HG03457 (cell line): ENCODE results near the gene BTN1A1.

Experiments
- ATAC-seq: cut with Tn5 transposase; IDR thresholded peaks from one replicate; pipeline ENCODE4 v1.9.1; 2021; ENCODE audit warnings: moderate number of reproducible peaks; ENCODE audit not compliant: unreplicated experiment

Gene BTN1A1

DNA sequence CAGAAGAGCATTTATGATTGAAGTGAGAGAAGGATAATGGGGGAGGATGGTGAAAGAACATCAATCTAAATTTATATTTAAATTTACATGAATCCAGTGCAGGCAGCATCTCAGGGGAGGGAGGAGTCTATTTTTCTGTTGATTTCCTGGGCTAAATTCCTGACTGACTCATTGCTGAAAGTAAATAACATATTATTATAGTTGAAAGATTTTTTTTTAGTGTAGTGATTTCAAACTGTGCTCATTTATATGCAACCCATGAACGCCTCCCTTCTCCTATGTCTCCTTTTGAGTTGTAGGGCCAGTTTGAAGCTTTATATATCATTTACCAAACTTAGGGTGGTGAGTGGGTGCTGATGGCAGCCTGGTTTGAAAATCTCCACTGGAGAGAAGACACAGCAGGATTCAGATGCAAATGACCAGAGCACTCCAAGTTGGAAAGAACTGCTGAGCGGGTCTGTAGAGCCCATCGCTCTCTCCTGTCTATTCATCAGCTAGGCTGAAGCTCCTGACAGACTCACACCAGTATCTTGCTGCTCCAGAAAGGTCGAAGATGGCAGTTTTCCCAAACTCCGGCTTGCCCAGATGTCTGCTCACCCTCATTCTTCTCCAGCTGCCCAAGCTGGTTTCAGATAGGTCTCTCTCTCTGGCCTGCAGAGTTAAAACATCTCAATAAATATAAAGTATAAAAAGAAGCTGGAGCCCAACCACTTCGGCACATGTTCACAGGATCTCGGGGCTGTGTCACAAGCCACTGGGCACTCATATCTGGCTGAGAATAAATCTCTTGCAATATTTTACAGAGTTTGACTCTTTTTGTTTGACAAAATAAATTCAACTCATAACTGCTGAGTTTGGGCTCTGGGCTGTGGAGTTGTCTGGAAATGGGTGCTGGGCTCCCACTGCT is 24.0 kb upstream of the BTN1A1 start:
- ATAC-seq: no peak

GRCh38 chr6:26476896-26477295 is 23.2 kb upstream of the BTN1A1 start:
- ATAC-seq: no peak

DNA sequence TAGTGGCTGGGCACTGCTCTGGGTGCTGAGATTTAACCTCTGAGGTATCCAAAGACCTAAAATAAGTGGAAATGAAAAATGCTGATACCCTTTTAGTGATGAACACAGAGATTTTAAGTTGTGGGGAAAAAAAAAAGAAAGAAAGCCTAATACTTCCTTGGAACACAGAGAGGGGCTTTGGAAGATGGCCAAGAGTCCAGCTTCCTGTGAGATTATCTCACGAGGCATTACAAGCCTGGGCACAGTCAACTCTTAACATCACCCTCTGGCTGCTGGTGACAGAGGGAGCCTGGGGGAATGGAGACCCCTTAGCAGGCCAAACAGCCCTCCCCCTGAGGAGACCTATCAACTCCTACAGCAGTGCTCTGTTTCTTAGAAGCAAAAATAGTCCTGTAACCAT is 22.7 kb upstream of the BTN1A1 start:
- no peak for ATAC-seq

DNA sequence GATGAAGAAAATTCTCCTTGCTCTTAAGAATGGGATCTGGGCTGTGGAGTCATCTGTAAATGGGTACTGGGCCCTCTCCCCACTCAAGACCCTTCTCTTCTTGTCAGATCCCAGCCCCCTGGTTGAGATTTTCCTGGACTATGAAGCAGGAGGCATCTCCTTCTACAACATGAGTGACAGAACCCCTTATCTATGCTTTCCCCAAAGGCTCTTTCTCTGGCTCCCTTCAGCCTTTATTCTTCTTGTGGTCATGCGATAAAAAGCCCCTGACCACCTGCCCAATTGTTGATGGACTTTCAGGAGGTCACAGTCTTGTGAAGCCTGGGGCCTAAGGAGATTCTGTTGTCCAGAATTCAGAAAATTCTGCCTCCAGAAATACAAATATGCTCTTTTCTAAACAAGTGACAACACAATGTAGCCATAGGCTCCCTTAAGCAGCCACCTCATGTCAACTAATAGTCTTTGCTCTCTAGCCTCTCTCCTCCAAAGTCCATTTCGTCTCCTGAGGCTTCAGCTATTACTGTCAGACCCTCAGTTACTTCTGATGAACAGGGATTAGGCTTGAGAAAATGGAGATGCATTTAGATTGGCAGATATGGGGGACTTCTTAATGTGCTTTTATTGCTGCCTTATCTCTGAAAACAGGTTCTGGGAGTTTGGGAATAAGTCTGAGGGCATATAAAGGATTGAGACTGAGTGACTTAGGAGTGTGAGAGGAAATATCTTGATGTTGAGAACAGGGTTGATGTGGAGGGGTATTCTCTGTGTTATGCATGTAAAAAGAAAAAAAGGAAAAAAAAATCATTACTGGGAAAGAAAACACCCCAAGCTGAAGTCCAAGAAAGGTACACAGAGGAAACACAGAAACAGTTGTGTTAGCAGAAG is 21.8 kb upstream of the BTN1A1 start:
- ATAC-seq: no peak

DNA sequence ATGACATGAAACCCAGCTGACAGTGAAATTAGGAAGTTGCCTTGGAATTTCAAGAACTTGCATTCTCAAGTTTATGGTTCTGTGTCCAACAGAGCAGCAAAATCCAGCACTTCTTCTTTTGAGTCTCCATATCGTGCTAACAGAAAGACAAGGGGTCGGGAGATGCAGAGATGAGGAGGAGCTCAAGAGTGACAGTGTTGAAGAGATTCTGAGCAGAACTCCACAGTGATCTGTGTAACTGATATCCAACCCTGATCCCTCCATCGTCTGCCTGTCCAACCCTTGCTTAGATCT is 21.2 kb upstream of the BTN1A1 start:
- no peak for ATAC-seq

- ATAC-seq: no peak
These were observed 17.8 kb upstream of the BTN1A1 start for GRCh38 chr6:26482338-26482737.

- ATAC-seq: no peak
These were observed 16.4 kb upstream of the BTN1A1 start for GRCh38 chr6:26483727-26484126.

DNA sequence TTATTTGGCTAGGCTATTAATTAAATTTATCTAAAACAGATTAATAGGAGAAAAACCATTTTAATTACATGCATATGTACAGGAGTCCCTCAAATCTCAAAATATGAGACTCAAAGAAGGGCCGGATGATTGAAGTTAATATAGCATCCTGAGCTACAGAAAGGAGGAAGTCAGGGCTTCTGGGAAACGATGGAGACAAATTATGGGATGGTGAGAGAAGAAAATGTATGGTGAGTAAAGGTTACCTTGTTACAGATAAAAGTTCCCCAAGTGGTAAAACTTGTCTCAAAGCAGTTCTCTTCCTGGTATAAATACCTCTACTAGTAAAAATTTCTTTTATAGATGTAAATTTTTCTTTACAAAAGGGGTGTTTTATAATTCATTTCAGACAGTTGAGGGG is 15.9 kb upstream of the BTN1A1 start:
- ATAC-seq: no peak

- ATAC-seq: no peak
These were observed 14.9 kb upstream of the BTN1A1 start for GRCh38 chr6:26485112-26485780.

GRCh38 chr6:26486358-26486757 is 13.7 kb upstream of the BTN1A1 start:
- no peak for ATAC-seq

DNA sequence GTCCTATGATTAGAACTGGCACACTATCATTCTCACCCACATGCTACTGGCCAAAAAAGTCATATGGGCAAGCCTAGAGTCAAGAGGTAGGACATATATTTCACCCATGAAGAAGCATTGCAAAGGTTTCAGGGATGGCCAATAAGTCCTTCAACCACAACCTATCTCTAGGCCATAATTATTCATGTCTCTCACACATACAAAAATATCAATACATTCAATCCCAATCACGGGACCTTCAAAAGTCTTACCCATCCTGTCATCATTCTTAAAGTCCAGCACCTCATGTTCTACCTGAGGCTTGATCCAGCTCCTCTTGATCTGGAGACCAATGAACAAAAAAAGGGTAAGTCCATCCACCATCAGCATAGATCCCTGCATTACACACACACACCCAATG is 12.6 kb upstream of the BTN1A1 start:
- no peak for ATAC-seq

- ATAC-seq: no peak
These were observed 9.8 kb upstream of the BTN1A1 start for GRCh38 chr6:26489996-26490964.

- no peak for ATAC-seq
These were observed 8.5 kb upstream of the BTN1A1 start for GRCh38 chr6:26491604-26492003.

GRCh38 chr6:26493258-26493657 is 6.8 kb upstream of the BTN1A1 start:
- no peak for ATAC-seq

GRCh38 chr6:26494117-26494516 is 6.0 kb upstream of the BTN1A1 start:
- no peak for ATAC-seq

- ATAC-seq: no peak
These were observed 4.8 kb upstream of the BTN1A1 start for GRCh38 chr6:26495281-26495680.

GRCh38 chr6:26497610-26498009 is 2.5 kb upstream of the BTN1A1 start:
- no peak for ATAC-seq

GRCh38 chr6:26501482-26501986 is 1.4 kb downstream of the BTN1A1 start:
- ATAC-seq: no peak

GRCh38 chr6:26502165-26502564 is 2.1 kb downstream of the BTN1A1 start:
- no peak for ATAC-seq

GRCh38 chr6:26502626-26503025 is 2.5 kb downstream of the BTN1A1 start:
- no peak for ATAC-seq
